ENCODE measurements around the gene NUP35.

- TF ChIP-seq, protein P1, sequence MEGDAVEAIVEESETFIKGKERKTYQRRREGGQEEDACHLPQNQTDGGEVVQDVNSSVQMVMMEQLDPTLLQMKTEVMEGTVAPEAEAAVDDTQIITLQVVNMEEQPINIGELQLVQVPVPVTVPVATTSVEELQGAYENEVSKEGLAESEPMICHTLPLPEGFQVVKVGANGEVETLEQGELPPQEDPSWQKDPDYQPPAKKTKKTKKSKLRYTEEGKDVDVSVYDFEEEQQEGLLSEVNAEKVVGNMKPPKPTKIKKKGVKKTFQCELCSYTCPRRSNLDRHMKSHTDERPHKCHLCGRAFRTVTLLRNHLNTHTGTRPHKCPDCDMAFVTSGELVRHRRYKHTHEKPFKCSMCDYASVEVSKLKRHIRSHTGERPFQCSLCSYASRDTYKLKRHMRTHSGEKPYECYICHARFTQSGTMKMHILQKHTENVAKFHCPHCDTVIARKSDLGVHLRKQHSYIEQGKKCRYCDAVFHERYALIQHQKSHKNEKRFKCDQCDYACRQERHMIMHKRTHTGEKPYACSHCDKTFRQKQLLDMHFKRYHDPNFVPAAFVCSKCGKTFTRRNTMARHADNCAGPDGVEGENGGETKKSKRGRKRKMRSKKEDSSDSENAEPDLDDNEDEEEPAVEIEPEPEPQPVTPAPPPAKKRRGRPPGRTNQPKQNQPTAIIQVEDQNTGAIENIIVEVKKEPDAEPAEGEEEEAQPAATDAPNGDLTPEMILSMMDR (conservative IDR thresholded peaks at IDR 0.05; ENCODE audit: low read length), result no peak
- no peak for TF ChIP-seq EZH2phosphoT487 (IDR thresholded peaks at IDR 0.05; ENCODE audit: borderline replicate concordance, low read depth, low read length)
Observed at GRCh38 chr2:183089192-183089851, 34.9 kb upstream of the NUP35 start.
